ENCODE data around the gene FMN1.

GRCh38 chr15:33157371-33158037 is 37.0 kb downstream of the FMN1 start:
- TF ChIP-seq BHLHE40 (IDR thresholded peaks at IDR 0.05; ENCODE audit: borderline replicate concordance) (no peak), FOXM1 (IDR thresholded peaks at IDR 0.05; ENCODE audit: borderline replicate concordance) (no peak), ELF4 (IDR thresholded peaks at IDR 0.05) (no peak), FOXA1 (IDR thresholded peaks at IDR 0.05) (no peak), LEF1 (IDR thresholded peaks at IDR 0.05; ENCODE audit: borderline replicate concordance) (no peak), CTBP1 (IDR thresholded peaks at IDR 0.05; ENCODE audit: borderline replicate concordance) (no peak), FOXK2 (IDR thresholded peaks at IDR 0.05) (no peak), PKNOX1 (IDR thresholded peaks at IDR 0.05) (no peak), TARDBP (IDR thresholded peaks at IDR 0.05) (no peak)

Measured in HEK293T (cell line).